ENCODE data around the gene DNAJC8. TPM values are rescaled to one million over a fixed set of nuclear protein-coding genes. Genes with fewer than 3 reads are reported as not detected.

The DNAJC8 gene
- total and polyA plus RNA-seq, 10 of the 15 experiments (the other 5 are each of a cell fraction or from before 2014, with no cell fraction given): 91.2 to 296 (median 152) TPM

GRCh38 chr1:28176492-28177470 is 56.0 kb downstream of the DNAJC8 start, which contains the start of gene PTAFR (continued):
- peak; percentile 35; the same call in 1 of the 2 replicates for TF ChIP-seq ZBTB40 (IDR thresholded peaks at IDR 0.05; ENCODE audit: borderline replicate concordance)
- TF ChIP-seq MYC (IDR thresholded peaks at IDR 0.05; ENCODE audit: insufficient read depth, insufficient read length, insufficient replicate concordance, low read length, severe bottlenecking): no peak
- no peak for TF ChIP-seq YY1 (IDR thresholded peaks at IDR 0.05; ENCODE audit: low read depth, low read length)
- no peak for TF ChIP-seq ESRRA (IDR thresholded peaks at IDR 0.05; ENCODE audit: low read length)
- no peak for TF ChIP-seq CREM (IDR thresholded peaks at IDR 0.05; ENCODE audit: low read depth)
- peak; percentile 71; the same call in 1 of the 2 replicates for TF ChIP-seq PAX5 (IDR thresholded peaks at IDR 0.05; ENCODE audit: borderline replicate concordance, low read depth, low read length)
- TF ChIP-seq SMAD1 (IDR thresholded peaks at IDR 0.05; ENCODE audit: low read depth, partially characterized antibody): peak; percentile 69
- TF ChIP-seq ZNF622 (IDR thresholded peaks at IDR 0.05): no peak
- no peak; the same call in 1 of the 2 replicates for TF ChIP-seq SMC3 (IDR thresholded peaks at IDR 0.05; ENCODE audit: borderline replicate concordance, low read length)
- TF ChIP-seq HSF1 (IDR thresholded peaks at IDR 0.05; ENCODE audit: low read depth, low read length): 0 out of 2 replicates have a peak, but pooled peaks have one; percentile 8
- TF ChIP-seq RAD51 (IDR thresholded peaks at IDR 0.05): no peak
- TF ChIP-seq ZNF274 (IDR thresholded peaks at IDR 0.05; ENCODE audit: insufficient read depth, insufficient read length): no peak
- TF ChIP-seq CEBPZ (IDR thresholded peaks at IDR 0.05; ENCODE audit: low read depth, low read length): no peak
- peak; percentile 68 for TF ChIP-seq MTA2 (IDR thresholded peaks at IDR 0.05; ENCODE audit: low read depth)
- TF ChIP-seq ZBTB11 (CRISPR knock-in tag; IDR thresholded peaks at IDR 0.05): no peak

All from GM12878 (cell line).